HG03175 (cell line): ENCODE data around the gene ATP11A.
"Not testable (repeated sequence)": the region's sequence is repeated elsewhere in the genome, so short reads cannot be mapped to it uniquely, and the experiment has no call there.

Source experiments
- ATAC-seq: cut with Tn5 transposase; IDR thresholded peaks from one replicate; pipeline ENCODE4 v1.9.1; 2021; ENCODE audit warnings: mild to moderate bottlenecking, moderate library complexity; ENCODE audit not compliant: unreplicated experiment

The ATP11A gene

GRCh38 chr13:112873851-112874750 is 184.3 kb downstream of the ATP11A start:
- ATAC-seq, result peak; percentile 91

- no peak for ATAC-seq
Observed at GRCh38 chr13:112874751-112875300, 185.0 kb downstream of the ATP11A start.

- no peak for ATAC-seq
Observed at GRCh38 chr13:112875627-112876026, 185.8 kb downstream of the ATP11A start.

- ATAC-seq, result no peak
Observed at GRCh38 chr13:112876305-112877000, 186.6 kb downstream of the ATP11A start.

- ATAC-seq, result no peak
Observed at GRCh38 chr13:112877066-112877465, 187.2 kb downstream of the ATP11A start.

GRCh38 chr13:112877539-112877938 is 187.7 kb downstream of the ATP11A start:
- no peak for ATAC-seq

- ATAC-seq, result no peak
Observed at GRCh38 chr13:112877976-112878955, 188.4 kb downstream of the ATP11A start.

GRCh38 chr13:112879283-112879833 is 189.5 kb downstream of the ATP11A start:
- no peak for ATAC-seq

- no peak for ATAC-seq
Observed at GRCh38 chr13:112880221-112880641, 190.4 kb downstream of the ATP11A start.

GRCh38 chr13:112880976-112881540 is 191.2 kb downstream of the ATP11A start:
- no peak for ATAC-seq

GRCh38 chr13:112881656-112882554 is 192.1 kb downstream of the ATP11A start:
- no peak for ATAC-seq

- no peak for ATAC-seq
Observed at GRCh38 chr13:112882555-112883024, 192.8 kb downstream of the ATP11A start.

GRCh38 chr13:112883241-112883945 is 193.6 kb downstream of the ATP11A start:
- no peak for ATAC-seq

GRCh38 chr13:112884700-112885099 is 194.9 kb downstream of the ATP11A start:
- not testable (repeated sequence) for ATAC-seq

GRCh38 chr13:112885242-112885781 is 195.5 kb downstream of the ATP11A start:
- ATAC-seq, result no peak

- no peak for ATAC-seq
Observed at GRCh38 chr13:112885782-112886268, 196.0 kb downstream of the ATP11A start.

GRCh38 chr13:112887151-112887550 is 197.3 kb downstream of the ATP11A start:
- ATAC-seq, result no peak

- no peak for ATAC-seq
Observed at GRCh38 chr13:112887557-112887991, 197.7 kb downstream of the ATP11A start.
